ENCODE results near the gene ABHD12B. TPM values are rescaled to one million over a fixed set of nuclear protein-coding genes. Genes with fewer than 3 reads are reported as not detected.
"Not testable (repeated sequence)": the region's sequence is repeated elsewhere in the genome, so short reads cannot be mapped to it uniquely, and the experiment has no call there.

The ABHD12B gene
- total RNA-seq, 1 donor from 2014 or later = not detected

DNA sequence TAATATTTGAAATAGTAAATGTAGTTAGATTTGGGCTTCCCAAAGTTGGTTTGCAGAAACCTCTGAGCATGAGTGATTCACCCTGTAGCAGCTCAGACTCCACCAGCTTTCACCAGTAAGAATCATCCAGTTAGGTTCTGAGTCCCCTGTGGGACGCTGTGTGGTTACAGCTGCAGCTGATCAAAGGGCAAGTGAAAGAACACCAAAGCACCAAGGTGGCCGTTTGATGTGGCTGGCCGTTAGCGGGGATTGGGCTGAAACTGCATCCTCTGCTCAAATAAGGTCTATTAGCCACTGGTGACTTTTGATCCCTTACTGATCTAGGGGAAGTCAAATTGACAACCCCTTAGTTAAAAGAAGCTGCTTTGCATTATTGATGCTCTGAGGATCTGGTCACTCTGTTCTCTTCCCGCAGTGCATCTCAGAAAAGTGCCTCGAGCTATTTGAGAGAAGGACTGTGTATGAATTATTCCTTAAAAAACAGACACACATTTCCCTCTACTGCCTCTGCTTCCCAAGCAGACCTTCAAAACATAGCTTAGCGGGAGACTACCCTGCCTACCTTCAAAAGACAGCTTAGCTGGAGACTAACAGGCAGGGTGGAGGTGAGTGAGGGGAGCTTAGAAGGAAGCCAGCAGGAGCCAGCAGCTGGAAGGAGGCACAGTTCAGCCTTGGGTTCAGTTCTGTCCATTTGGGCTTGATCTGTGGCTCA lies 3.7 kb downstream of the ABHD12B start:
- intact Hi-C loops (cut with micrococcal nuclease) = no loop called here
- Histone ChIP-seq H3K4me3 (no peak overlapping the region), H3K27ac (replicated peaks) (no peak overlapping the region), H3K36me3 (no peaks in the 10 kb centered on the region), H3K9me3 (replicated peaks) (no peaks in the 10 kb centered on the region), H3K4me1 (peaks cover 7% of the 10 kb centered on the region), H3K27me3 (ENCODE audit: low read depth) (peaks cover 68% of the 10 kb centered on the region)
- TF ChIP-seq, protein P1, sequence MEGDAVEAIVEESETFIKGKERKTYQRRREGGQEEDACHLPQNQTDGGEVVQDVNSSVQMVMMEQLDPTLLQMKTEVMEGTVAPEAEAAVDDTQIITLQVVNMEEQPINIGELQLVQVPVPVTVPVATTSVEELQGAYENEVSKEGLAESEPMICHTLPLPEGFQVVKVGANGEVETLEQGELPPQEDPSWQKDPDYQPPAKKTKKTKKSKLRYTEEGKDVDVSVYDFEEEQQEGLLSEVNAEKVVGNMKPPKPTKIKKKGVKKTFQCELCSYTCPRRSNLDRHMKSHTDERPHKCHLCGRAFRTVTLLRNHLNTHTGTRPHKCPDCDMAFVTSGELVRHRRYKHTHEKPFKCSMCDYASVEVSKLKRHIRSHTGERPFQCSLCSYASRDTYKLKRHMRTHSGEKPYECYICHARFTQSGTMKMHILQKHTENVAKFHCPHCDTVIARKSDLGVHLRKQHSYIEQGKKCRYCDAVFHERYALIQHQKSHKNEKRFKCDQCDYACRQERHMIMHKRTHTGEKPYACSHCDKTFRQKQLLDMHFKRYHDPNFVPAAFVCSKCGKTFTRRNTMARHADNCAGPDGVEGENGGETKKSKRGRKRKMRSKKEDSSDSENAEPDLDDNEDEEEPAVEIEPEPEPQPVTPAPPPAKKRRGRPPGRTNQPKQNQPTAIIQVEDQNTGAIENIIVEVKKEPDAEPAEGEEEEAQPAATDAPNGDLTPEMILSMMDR (IDR thresholded peaks at IDR 0.05; ENCODE audit: borderline replicate concordance) = no peak
- DNase-seq = no peak

DNA sequence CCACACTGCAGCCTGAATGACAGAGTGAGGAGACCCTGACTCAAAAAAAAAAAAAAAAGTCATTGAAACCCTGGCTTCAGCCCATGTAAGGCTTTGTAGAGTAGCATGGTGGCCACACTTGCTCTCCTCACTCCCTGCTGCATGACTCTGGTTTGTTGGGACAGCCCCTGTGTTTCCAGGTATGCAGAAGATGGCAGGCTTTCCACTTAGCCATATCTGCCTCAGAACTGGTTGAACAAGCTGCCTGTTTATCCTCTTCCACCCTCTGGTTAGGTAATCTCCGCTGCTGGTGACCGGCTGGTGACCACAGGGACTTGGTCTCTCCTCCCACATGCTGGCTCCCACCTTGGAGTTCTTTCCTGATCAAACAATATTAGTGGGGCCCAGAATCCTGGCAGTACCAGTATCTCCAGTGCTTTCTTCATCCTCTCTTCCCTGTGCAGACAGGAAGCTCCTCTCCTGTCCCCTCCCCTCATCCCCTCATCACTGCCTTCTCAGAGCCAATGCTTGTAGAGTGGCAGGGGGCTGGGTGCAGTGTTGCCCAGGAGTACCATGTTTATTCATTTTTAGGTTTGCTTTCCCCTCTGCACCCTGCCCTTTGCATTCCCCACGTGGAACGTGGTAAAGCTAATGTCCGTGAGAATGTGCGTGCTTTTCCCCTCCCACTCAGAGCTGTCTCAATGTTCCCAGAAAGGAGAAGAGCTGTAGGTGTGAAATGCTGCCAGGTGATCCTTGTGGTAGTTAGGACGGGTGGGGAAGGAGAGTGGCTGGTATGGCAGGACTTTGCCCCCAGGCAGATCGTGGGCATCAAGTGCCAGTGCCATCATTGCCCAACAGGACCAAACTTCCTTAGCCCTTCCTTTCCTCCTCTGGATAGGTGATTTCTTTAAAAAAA lies 11.3 kb downstream of the ABHD12B start:
- no peak for DNase-seq
- TF ChIP-seq, protein P1 (IDR thresholded peaks at IDR 0.05; ENCODE audit: borderline replicate concordance) = no peak
- Histone ChIP-seq H3K4me1 (no peaks in the 10 kb centered on the region), H3K36me3 (no peaks in the 10 kb centered on the region), H3K27me3 (ENCODE audit: low read depth) (peaks cover 22% of the 10 kb centered on the region), H3K27ac (replicated peaks) (no peak overlapping the region), H3K9me3 (replicated peaks) (no peaks in the 10 kb centered on the region), H3K4me3 (no peak overlapping the region)
- intact Hi-C loops (cut with micrococcal nuclease) = no loop called here

DNA sequence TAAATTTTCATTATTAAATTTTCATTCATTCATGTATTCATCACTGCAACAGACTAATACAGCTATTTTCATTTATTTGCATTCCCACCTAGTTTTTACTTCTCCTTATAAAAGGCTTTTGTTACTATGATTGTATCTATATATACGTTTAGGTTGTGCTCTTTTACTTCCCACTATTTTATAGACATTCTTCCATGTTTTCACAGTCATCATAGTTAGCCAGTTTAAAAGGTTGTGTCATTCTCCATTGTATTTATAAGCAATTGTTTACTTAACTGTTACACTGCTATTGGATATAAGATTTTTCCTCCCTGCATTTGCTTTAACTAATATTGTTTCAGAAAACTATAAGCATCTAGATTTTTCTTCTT lies 12.0 kb downstream of the ABHD12B start:
- H3K4me1 ChIP-seq = no peaks in the 10 kb centered on the region
- no peak overlapping the region for H3K27ac ChIP-seq (replicated peaks)
- TF ChIP-seq, protein P1 (IDR thresholded peaks at IDR 0.05; ENCODE audit: borderline replicate concordance) = no peak
- no peak for DNase-seq
- H3K9me3 ChIP-seq (replicated peaks) = no peaks in the 10 kb centered on the region
- intact Hi-C loops (cut with micrococcal nuclease) = no loop called here
- H3K27me3 ChIP-seq (ENCODE audit: low read depth) = peaks cover 22% of the 10 kb centered on the region
- H3K4me3 ChIP-seq = no peak overlapping the region
- H3K36me3 ChIP-seq = no peaks in the 10 kb centered on the region

DNA sequence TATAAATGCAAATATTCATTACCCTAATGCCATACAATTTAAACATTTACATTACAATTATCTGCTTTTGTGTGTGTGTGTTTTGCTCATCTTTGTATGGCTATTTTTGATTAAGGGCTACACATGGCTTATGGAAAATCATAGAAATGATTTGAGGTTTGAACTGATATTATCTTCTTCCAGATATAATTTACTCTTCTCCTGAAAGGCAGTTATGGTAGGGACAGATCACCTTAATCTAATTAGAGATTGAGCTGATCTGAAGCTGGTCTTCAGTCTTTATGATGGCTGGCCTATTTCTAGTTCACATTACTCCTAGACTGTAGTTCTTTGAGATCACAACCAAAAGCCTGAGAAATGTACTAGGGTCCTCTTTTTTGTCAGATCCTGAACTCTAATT lies 15.6 kb downstream of the ABHD12B start:
- Histone ChIP-seq H3K27me3 (ENCODE audit: low read depth) (peaks cover 17% of the 10 kb centered on the region), H3K27ac (replicated peaks) (no peak overlapping the region), H3K4me1 (no peaks in the 10 kb centered on the region), H3K4me3 (no peak overlapping the region), H3K36me3 (no peaks in the 10 kb centered on the region), H3K9me3 (replicated peaks) (no peaks in the 10 kb centered on the region)
- DNase-seq = no peak
- intact Hi-C loops (cut with micrococcal nuclease) = no loop called here
- TF ChIP-seq, protein P1 (IDR thresholded peaks at IDR 0.05; ENCODE audit: borderline replicate concordance) = no peak

DNA sequence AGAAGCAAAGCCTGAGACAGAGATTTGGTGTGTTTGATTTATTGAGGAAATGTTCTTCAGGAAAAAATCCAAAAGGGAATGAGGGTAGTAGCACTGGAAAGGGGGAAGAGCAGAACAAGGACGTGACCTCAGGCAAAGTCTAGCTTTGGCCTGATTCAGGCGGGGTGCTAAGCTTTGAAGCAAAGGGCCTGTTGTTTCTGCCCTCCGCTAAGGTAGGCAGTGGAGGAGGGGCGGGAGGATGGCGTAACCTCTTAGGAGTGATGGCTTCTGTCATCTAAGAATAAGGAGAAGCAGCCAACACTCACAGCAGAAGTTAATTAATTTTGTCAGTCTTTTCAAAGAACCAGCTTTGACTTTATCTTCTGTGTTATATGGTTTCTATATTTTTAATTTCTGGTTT lies 20.4 kb downstream of the ABHD12B start:
- no peaks in the 10 kb centered on the region for H3K9me3 ChIP-seq (replicated peaks)
- no peak for DNase-seq
- no peak overlapping the region for H3K27ac ChIP-seq (replicated peaks)
- intact Hi-C loops (cut with micrococcal nuclease) = no loop called here
- H3K27me3 ChIP-seq (ENCODE audit: low read depth) = no peaks in the 10 kb centered on the region
- no peaks in the 10 kb centered on the region for H3K4me1 ChIP-seq
- H3K36me3 ChIP-seq = no peaks in the 10 kb centered on the region
- H3K4me3 ChIP-seq = no peak overlapping the region
- TF ChIP-seq, protein P1 (IDR thresholded peaks at IDR 0.05; ENCODE audit: borderline replicate concordance) = no peak

DNA sequence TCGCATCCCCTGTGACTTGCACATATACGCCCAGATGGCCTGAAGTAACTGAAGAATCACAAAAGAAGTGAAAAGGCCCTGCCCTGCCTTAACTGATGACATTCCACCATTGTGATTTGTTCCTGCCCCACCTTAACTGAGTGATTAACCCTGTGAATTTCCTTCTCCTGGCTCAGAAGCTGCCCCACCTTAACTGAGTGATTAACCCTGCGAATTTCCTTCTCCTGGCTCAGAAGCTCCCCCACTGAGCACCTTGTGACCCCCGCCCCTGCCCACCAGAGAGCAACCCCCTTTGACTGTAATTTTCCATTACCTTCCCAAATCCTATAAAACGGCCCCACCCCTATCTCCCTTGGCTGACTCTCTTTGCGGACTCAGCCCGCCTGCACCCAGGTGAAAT lies 24.6 kb downstream of the ABHD12B start:
- H3K36me3 ChIP-seq; H3K9me3 ChIP-seq (replicated peaks); H3K27ac ChIP-seq (replicated peaks); H3K4me3 ChIP-seq; intact Hi-C loops (cut with micrococcal nuclease); H3K27me3 ChIP-seq (ENCODE audit: low read depth); H3K4me1 ChIP-seq; DNase-seq: not testable (repeated sequence)

DNA sequence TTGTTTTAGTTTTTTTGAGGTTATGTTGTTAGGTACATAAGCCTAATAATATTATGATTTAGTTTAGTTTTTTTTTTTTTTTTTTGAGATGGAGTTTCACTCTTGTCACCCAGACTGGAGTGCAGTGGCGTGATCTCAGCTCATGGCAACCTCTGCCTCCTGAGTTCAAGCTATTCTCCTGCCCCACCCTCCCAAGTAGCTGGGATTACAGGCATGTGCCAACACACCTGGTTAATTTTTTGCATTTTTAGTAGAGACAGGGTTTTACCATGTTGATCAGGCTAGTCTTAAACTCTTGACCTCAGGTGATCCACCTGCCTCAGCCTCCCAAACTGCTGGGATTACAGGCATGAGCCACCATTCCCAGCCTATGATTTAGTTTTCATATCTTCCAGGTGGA lies 25.2 kb downstream of the ABHD12B start:
- H3K4me1 ChIP-seq; H3K9me3 ChIP-seq (replicated peaks); DNase-seq; H3K27ac ChIP-seq (replicated peaks); intact Hi-C loops (cut with micrococcal nuclease); H3K4me3 ChIP-seq; H3K36me3 ChIP-seq; H3K27me3 ChIP-seq (ENCODE audit: low read depth): not testable (repeated sequence)

Measured in left ventricle myocardium inferior (tissue), 1 donor.